ENCODE measurements around the gene TACC2. TPM values are rescaled to one million over a fixed set of nuclear protein-coding genes. Genes with fewer than 3 reads are reported as not detected.

Gene TACC2
- total RNA-seq, 2 donors from 2014 or later: 107 to 113 TPM

DNA sequence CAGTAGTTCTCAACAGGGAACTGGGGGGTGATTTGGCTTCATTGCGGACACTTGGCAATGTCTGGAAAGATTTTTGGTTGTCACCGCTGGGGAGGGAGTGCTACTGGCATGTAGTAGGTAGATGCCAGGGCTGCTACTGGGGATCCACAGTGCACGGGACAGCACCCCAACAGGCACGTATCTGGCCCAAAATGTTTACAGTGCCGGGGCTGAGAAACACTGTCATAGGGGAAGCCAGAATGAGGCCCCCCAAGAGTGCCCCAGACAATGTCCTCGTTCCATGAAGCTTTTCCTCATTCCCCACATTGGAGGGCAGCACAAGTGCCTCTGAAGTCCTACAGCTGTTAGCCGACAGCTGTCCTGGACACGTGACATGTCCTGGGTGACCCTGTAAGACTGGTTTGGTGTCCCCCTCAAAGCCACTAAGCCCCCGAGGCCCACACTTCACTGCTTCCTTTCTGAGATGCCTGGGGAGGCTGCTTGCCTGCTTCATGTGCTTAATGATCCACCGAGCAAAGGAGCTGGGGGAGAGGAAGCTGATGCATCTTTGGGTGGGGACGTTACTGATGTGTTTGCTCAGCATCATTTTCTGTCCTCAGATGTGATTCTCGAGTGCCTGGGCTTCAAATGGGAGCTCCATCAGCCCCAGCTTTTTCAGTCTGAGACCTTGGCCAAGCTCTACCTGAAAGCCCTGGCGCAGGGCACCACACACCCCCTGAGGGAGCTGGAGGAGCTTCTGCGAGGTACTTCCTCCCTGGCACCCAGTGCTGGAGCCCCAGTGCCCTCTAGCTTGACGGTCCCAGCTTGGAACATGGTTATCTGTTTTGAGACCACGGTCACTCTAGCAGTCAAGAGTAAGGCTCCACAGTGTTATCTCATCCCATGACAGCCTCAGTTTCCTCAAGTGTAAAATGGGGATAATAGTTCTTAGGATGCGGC is 296.8 kb downstream of the TACC2 start:
- intact Hi-C loops (cut with DNase I, micrococcal nuclease): no loop called here
- peak in 1 of 2 donors; percentile 5 for DNase-seq
- no peak for ATAC-seq

- ATAC-seq (no peak), DNase-seq (peak in 1 of 2 donors; percentile 22)
- intact Hi-C loops (cut with DNase I, micrococcal nuclease): no loop called here
Measured at GRCh38 chr10:122286867-122287266, 297.9 kb downstream of the TACC2 start.

DNA sequence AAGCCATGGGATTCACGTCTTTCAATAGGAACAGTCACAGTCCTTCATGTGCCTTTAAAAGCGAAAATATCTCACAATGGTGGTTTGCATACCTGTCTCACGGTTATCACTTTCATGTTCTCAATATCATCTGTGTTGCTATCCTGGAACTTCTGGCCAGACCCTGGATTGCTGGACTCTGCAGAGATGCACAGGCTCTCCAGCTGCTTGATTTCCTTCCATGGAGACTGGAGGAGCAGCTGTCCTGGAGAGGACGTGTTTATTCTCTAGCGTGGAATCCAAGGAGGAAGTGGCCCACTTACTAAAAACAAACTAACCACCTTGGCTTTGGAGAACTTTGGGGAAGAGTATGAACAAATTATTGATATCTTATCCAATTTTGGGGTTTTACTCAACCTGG is 298.6 kb downstream of the TACC2 start:
- peak in 1 of 2 donors; percentile 17 for DNase-seq
- intact Hi-C loops (cut with DNase I, micrococcal nuclease): no loop called here
- ATAC-seq: no peak

DNA sequence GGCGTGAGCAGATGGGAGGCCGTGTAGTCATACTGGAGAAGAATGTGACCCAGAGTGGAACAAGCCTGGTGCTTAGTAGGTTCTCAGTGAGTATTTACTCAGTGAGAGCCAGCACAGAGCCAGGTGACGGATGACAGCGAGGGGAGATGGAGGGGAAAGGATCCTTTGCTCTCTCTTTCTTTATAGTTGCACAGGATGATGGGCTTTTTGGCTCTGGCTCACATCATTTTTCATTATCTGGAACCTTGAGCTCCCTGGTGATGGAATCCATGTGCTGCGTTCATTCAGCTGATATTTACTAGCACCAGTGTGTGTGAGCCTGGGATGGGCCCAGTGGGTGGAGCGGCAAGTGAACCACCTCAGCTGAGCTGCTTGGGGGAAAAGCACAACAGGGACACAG is 299.3 kb downstream of the TACC2 start:
- DNase-seq (no peak), ATAC-seq (no peak)
- intact Hi-C loops (cut with DNase I, micrococcal nuclease): no loop called here

DNA sequence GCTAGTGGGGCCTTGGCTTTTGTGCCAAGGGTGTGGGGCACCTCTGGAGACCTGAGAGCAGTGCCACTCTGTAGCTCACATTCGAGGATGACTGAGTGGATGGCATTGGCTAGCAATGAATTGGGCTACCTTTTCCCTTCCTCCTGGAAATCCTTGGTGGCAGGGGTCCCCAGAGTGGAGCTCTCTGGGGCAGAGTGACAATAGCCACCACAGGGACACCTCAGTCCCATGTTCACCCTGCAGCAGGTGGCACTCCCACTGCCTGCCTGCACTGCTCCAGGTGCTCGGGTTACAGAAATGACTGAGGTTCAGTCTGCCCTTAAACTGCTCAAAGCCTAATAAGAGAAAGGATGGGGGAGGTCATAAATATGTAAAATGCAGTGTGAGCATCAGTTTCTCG is 300.0 kb downstream of the TACC2 start:
- ATAC-seq (no peak), DNase-seq (no peak)
- intact Hi-C loops (cut with DNase I, micrococcal nuclease): no loop called here

DNA sequence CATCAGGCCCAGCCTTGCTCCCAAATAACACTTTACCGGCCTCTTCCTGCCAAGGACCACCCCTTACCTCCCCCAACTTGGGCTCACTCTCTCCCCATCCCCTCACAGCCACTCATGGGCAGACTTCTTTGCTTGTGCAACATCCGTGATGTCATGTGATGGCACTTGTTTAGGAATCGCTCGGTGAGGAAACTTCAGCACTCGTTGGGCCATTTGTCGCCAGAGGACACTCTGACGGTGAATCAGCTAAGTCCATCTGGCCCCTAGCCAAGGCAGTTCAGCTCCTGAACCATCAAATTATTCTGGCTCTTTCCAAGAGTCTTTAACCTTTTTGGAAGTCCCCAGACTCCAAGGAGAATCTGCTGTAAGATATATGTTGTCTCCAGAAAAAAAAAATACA is 301.4 kb downstream of the TACC2 start:
- no peak for ATAC-seq
- DNase-seq: peak in 1 of 2 donors; percentile 11
- intact Hi-C loops (cut with DNase I, micrococcal nuclease): loop anchor here (10.0 kb wide), 2 partner anchors 144 to 274 kb away; partner anchors contain the start of gene DMBT1 (in 1 of the 2)

DNA sequence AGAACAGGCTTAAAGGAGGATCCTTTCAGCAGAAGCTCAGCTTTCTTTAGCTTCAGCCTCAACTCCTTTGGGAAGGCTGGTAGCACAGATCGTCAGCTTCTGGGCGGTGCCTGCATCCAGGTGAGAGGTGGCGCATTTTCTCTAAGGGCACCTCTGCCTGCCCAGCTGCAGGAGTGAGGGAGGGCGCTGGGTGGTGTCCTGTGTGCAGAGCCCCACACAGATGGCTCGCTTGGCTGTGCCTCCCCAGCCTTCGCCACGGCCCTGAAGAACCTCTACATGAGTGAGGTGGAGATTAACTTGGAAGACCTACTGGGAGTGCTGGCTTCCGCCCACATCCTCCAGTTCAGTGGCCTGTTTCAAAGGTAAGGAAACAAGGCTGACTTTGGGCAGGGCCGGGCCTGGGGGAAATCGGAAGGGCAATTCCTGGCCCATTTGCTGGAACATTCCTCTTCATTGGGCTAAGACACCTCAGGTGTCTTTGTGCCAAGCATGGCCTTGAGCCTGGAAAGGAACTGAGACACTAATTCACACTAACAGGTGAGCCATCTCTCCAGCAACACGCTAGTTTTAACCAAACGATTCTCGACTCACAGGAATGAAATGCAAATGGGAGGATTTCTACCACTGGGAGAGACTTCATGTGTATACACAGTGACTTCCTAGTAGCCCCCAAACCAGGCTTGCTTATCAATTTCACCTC is 302.0 kb downstream of the TACC2 start:
- intact Hi-C loops (cut with DNase I, micrococcal nuclease): loop anchor here (10.0 kb wide), 2 partner anchors 144 to 274 kb away; partner anchors contain the start of gene DMBT1 (in 1 of the 2)
- DNase-seq: no peak

DNA sequence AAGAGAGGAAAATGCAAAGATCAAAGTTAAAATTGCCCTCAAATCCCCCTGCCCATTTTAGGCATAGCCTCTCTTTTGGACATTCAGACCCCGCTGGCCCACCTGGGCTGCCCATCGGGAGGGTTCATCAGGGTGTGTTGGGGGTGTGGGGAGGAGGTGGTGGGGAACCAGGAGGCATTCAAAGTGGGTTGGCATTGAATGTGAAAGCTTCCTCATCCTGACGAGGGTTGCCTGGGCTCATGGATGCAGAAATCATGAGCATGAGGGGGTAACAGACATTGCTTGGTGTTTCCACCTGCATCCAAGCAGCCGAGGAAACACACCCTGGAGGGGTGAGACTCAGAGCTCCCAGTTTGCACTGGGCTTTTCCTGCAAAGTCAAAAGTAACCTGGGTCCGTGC is 302.8 kb downstream of the TACC2 start:
- DNase-seq (no peak), ATAC-seq (no peak)
- intact Hi-C loops (cut with DNase I, micrococcal nuclease): loop anchor here (10.0 kb wide), 2 partner anchors 143 to 273 kb away; partner anchors contain the start of gene DMBT1 (in 1 of the 2)

More for the DNA sequence above, 302.0 kb downstream of the TACC2 start:
- ATAC-seq: no peak

- ATAC-seq (no peak), DNase-seq (no peak)
- intact Hi-C loops (cut with DNase I, micrococcal nuclease): loop anchor here (10.0 kb wide), 2 partner anchors 142 to 272 kb away; partner anchors contain the start of gene DMBT1 (in 1 of the 2)
Measured at GRCh38 chr10:122292376-122292775, 303.4 kb downstream of the TACC2 start.

GRCh38 chr10:122293156-122293960 is 304.4 kb downstream of the TACC2 start:
- intact Hi-C loops (cut with DNase I, micrococcal nuclease): loop anchor here (10.0 kb wide), 2 partner anchors 141 to 271 kb away; partner anchors contain the start of gene DMBT1 (in 1 of the 2)
- DNase-seq (no peak), ATAC-seq (peak; percentile 77)

GRCh38 chr10:122293961-122294380 is 305.0 kb downstream of the TACC2 start:
- peak; percentile 39 for ATAC-seq
- intact Hi-C loops (cut with DNase I, micrococcal nuclease): loop anchor here (10.0 kb wide), 2 partner anchors 141 to 271 kb away; partner anchors contain the start of gene DMBT1 (in 1 of the 2)
- DNase-seq: no peak

DNA sequence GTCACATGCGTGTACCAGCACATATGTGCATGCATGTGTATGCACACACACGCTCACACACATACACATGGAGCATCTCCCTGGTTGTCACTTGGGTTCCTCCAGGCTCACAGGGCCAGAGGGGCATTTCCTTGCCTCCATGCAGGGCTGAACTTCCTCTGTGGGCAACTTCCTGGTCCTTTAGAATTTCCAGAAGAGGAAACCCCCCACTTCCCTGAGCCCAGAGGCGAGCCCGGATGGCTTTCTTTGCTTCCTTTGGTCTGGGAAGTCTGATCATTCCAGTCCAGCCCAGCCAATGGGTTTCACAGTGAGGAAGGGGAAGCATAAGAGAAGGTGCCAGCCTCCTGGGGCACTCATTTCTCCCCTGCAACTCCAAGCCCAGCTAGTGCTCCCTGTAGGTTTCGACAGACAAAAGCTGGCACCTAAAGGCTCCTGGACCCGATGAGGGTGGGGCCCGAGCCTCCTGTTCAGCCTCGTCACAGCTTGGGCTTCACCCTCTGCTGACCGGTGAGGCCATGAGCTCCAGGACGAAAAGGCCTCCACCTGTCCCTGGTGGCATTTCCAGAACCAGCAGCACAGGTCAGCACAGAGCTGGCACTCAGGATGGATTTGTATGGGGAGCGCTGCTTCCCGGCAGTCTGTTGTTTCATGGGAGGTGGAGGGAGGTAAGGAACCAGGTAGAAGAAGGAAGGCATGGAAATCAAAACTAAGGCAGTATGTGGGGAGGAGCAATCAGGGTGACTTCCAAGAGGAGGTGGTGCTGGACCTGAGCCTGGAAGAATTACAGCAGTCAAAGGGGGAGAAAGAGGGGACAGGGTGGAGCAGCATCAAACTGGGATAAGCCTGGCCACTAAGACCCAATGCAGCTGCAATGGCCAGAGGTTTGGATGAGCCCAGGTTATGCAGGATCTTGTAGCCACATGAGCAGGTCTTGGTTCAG is 305.8 kb downstream of the TACC2 start:
- no peak for ATAC-seq
- intact Hi-C loops (cut with DNase I, micrococcal nuclease): loop anchor here (10.0 kb wide), 2 partner anchors 140 to 270 kb away; partner anchors contain the start of gene DMBT1 (in 1 of the 2)
- no peak for DNase-seq

- DNase-seq: no peak
- intact Hi-C loops (cut with DNase I, micrococcal nuclease): loop anchor here (10.0 kb wide), 2 partner anchors 139 to 269 kb away; partner anchors contain the start of gene DMBT1 (in 1 of the 2)
- no peak for ATAC-seq
Measured at GRCh38 chr10:122295451-122295809, 306.5 kb downstream of the TACC2 start.

- no peak for DNase-seq
- no peak for ATAC-seq
- intact Hi-C loops (cut with DNase I, micrococcal nuclease): loop anchor here (10.0 kb wide), 2 partner anchors 138 to 268 kb away; partner anchors contain the start of gene DMBT1 (in 1 of the 2)
Measured at GRCh38 chr10:122296363-122297120, 307.6 kb downstream of the TACC2 start.

DNA sequence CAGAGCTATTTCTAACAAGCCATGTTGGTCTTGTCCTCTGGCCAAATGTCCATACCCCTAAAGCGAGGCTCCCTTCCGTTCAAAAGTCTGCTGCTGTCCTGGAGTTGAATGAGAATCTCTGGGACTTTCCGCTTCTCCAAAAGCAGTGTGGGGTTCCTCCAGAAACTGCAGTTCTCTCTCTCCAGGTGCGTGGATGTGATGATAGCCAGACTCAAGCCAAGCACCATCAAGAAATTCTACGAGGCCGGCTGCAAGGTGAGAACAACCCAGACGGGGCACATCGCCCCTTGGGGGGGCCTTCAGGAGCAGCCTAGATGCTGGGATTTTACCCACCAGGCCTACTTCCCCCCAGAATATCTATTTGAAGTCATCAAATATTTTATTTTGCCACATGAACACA is 308.6 kb downstream of the TACC2 start:
- intact Hi-C loops (cut with DNase I, micrococcal nuclease): loop anchor here (10.0 kb wide), 2 partner anchors 137 to 267 kb away; partner anchors contain the start of gene DMBT1 (in 1 of the 2)
- DNase-seq (no peak), ATAC-seq (no peak)

DNA sequence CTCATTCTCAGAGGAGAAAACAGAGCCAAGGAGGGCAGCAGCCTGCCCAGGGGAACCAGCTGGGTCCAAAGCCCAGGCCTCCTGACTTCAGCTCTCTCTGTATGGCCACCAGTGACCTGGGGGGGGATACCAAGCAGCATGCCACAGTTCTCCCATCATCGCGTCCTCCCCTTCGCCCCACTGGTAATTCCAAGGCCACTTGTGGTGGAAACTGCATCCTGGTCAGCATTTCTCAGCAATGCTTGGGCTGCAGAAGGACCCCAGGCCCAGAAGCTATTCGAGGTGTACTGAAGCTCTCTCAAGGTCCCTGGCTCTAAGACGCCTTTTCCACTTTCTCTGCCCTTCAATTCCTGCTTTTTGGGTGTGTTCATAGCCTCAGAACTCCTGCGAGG is 309.2 kb downstream of the TACC2 start:
- intact Hi-C loops (cut with DNase I, micrococcal nuclease): loop anchor here (2.0 to 10.0 kb wide), 3 partner anchors 137 to 267 kb away; partner anchors contain the start of gene DMBT1 (in 1 of the 2)
- no peak for DNase-seq
- no peak for ATAC-seq
